Measurements from ENCODE around the gene LARP1.
"Not testable (repeated sequence)": the region's sequence is repeated elsewhere in the genome, so short reads cannot be mapped to it uniquely, and the experiment has no call there.

The LARP1 gene

DNA sequence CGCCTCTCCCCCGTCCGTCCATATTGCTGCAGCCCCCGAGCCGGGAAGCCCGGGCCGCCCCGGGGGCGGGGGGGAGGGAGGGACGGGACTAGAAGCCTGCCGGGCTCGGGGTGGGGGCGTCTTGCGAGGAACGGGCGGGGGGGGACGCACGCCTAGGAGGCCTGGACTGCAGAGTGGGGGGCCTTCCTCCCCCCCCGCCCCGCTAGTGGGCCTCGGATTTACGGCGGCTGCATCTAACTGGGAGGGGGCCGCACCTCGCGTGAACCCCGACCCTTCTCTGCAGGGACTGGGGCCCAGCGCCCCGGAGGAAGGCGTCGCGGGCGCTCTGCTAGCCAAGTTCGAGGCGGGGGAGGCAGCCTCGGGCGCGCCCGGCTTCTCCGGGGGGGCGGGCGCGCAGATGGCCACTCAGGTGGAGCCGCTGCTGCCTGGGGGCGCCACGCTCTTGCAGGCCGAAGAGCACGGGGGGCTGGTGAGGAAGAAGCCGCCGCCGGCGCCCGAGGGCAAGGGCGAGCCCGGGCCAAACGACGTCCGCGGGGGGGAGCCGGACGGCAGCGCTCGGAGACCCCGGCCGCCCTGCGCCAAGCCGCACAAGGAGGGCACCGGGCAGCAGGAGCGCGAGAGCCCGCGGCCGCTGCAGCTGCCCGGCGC is at the start of gene LARP1:
LARP1 (plus strand) TSS at position 17 of the 648 bp plus-strand sequence; CDS start at position 398, 381 bp downstream.
- DNase-seq (ENCODE audit: low spot score): peak; percentile 72

DNA sequence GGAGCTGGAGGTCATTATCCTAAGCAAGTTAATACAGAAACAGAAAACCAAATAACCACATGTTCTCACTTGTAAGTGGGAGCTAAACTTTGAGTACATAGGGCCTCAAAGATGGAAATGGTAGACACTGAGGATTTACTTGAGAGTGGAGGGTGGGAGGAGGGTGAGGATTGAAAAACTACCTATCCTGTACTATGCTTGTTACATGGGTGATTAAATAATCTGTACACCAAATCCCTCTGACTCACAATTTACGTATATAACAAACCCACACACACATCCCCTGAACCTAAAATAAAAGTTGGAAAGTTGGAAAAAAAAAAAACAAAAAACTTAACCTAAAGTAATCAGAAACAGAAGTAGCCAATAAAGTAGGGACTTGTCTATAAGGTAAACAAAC is 48.8 kb upstream of the LARP1 start:
- DNase-seq (ENCODE audit: low spot score): no peak

DNA sequence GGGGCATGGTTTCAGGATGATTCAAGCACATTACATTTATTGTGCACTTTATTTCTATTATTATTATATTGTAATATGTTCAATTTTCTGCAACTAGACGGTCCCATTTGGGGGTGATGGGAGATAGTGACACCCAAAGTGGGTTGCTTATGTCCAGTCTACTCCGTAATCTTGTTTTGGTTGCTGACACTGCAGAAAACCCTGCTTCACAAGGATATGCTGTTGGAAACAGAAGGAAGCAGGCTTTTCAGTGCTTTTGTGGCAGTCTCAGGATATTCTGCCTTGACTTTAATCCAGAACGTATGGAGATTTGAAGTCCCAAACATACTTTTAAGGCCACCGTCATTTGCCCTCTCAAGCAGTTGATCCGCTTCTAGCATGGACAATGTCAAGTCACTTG is 47.5 kb upstream of the LARP1 start:
- DNase-seq (ENCODE audit: low spot score): no peak

DNA sequence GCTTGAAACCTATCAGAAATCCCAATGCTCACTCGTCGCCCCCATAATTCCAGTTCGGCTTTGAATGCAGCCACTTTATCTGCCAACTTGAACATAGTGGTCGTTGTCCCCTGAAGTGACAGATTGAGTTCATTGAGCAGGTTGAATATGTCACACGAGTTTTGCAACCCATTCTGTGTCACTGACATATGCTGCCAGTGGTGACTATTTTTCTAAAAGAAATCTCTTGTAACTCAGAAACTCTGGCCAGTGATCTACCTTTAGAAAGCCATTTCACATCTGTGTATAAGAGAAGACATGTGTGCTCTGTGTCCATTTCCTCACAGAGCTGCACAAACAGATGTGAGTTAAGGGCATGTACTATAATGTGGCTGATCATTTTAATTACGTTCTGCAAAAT is 47.0 kb upstream of the LARP1 start:
- no peak for DNase-seq (ENCODE audit: low spot score)

GRCh38 chr5:154708846-154709245 is 46.3 kb upstream of the LARP1 start:
- DNase-seq (ENCODE audit: low spot score): no peak

- no peak for DNase-seq (ENCODE audit: low spot score)
Measured at GRCh38 chr5:154709368-154710305, 45.5 kb upstream of the LARP1 start.

DNA sequence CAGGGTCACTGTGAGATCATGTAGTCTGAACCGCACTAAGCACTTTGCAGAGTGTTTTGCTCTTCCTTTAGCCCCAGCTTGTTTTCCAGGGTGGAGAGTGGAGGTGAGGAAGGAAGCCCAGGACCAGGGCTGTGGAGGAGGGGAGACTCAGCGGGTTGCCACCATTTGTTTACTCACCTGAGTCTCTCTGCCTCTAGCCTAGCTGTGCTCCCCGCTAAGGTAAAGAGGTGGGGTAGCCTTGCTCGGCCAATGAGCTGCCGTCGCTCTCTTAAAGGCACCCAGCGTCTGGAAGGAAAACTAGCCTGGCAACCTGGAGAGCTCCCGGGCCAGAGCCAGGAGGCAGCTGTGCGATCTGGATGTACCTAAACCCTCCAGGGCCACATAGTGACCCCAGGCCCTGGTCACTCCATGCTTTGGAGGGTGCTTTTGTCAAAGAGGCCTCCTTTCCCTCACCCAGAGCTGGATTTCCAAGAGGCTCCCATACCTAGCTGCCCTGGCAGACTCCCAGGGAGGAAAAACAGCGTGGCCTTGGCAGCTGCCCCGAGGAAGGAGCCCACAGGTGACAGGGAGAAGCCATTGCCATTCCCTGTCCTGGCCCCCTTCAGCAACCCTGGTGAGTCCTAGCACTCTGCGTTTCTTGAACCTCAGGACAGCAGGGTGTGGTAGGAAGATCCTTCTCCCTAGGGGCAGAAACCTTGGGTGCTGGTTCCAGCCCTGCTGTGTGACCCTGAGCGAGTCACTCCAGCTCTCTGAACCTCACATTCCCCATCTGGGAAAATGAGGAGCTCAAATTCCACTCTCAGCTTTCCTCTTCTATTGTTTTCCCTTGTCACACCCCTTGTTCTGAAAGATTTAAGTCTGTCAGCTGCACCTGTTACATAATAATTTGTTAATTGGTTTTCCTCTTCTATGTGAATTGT is 42.4 kb upstream of the LARP1 start:
- DNase-seq (ENCODE audit: low spot score): no peak

DNA sequence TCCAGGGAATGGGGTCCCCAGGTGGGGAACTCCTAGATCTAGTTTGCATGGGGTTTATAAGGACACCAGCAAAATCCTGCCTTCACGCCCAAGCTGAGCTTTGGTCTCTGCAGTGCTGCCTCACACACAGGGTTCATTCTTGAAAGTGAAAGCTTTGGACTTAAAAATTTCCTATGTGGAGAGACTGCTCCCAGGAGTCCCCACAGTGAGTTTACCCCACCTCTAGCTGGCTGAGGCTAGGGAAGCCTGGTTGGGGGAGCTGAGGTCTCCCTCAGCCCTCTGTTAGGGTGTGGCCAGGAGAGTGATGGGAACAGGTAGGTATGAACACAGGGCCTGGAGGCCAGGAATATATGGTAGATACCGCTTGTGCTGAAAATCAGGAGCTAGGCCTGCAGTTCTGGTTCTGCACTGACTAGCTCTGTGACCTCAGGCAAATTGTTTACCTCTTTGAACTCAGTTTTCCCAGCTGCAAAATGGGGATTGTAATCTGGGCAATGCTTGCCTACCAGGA is 41.5 kb upstream of the LARP1 start:
- DNase-seq (ENCODE audit: low spot score): no peak

GRCh38 chr5:154714266-154714986 is 40.8 kb upstream of the LARP1 start:
- no peak for DNase-seq (ENCODE audit: low spot score)

GRCh38 chr5:154721481-154722058 is 33.6 kb upstream of the LARP1 start:
- no peak for DNase-seq (ENCODE audit: low spot score)

GRCh38 chr5:154722097-154722496 is 33.1 kb upstream of the LARP1 start:
- DNase-seq (ENCODE audit: low spot score): no peak

GRCh38 chr5:154722936-154723335 is 32.2 kb upstream of the LARP1 start:
- no peak for DNase-seq (ENCODE audit: low spot score)

- DNase-seq (ENCODE audit: low spot score): no peak
Measured at GRCh38 chr5:154723740-154724505, 31.3 kb upstream of the LARP1 start.

DNA sequence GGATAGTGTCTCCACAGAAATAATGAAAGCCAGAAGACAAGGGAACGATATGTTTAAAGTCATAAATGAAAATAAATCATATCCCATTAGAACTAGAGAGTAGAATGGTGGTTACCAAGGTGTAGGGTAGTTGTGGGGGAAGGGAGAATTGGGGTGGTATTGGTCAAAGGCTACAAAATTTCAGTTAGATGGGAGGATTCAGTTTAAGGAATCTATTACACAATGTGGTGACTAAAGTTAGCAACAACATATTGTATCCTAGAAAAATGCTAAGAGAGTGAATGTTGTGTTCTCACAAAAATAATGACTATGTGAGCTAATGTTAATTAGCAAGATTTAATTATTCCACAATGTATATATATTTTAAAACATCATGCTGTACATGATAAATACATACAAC is 27.8 kb upstream of the LARP1 start:
- no peak for DNase-seq (ENCODE audit: low spot score)

DNA sequence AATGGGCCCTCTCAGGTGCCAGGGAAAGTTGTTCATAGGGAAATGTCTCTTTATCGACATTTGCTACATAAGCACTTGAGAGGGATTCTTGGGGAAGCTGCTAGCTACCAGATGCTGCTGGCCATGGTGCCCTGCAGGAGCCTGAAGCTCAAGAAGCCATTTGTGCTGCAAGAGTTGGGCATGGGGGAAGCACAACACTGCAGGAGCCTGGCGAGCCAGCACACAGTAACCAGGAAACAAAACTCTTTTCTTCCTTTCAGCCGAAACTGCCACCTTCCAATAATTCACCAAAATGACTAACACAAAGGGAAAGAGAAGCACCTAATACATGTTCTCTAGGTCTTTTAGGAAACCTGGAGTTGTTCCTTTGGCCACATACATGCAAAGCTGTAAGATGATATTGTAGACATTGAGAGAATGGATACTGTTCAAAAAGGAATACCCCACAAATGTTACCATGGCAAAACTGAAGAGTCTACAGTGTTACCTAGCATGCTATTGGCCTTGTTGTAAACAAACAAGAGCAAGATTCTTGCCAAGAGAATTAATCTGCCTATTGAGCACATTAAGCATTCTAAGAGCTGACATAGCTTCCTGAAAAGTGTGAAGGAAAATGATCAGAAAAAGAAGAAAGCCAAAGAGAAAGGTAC is 26.1 kb upstream of the LARP1 start:
- no peak for DNase-seq (ENCODE audit: low spot score)

- no peak for DNase-seq (ENCODE audit: low spot score)
Measured at GRCh38 chr5:154729613-154730012, 25.6 kb upstream of the LARP1 start.

GRCh38 chr5:154730761-154731160 is 24.4 kb upstream of the LARP1 start:
- not testable (repeated sequence) for DNase-seq (ENCODE audit: low spot score)

GRCh38 chr5:154732212-154732611 is 23.0 kb upstream of the LARP1 start:
- DNase-seq (ENCODE audit: low spot score): no peak

DNA sequence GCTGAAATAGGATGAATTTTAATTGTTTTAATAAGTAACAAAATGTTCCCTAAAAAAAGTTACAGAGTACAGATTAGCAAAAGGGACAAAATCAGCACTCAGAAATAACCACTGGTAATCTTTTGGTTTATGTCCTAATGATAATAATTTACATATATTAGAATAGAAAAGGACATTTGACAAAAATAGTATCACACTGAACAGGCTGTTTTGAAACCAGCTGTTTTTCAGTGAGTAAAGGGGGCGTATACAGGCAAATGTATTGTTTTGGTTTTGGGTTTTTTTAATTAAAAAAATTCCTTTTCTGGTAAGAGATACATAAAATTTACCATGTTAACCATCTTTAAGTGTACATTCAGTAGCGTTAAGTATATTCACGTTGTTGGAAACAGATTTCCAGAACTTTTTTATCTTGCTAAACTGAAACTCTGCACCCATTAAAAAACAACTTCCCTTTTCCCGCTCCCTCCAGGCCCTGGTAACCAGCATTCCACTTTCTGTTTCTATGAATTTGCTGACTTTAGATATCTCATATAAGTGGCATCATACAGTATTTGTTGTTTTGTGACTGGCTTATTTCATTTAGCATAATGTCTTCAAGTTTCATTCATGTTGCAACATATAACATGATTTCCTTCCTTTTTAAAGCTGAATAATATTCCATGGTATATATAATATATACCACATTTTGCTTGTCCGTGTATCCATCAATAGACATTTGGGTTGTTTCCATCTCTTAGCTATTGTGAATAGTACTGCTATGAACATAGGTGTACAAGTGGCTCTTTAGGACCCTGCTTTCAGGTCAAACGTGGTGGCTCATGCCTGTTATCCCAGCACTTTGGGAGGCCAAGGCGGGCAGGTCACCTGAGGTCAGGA is 20.6 kb upstream of the LARP1 start:
- DNase-seq (ENCODE audit: low spot score): no peak
